ENCODE results near the gene IQSEC1. TPM values are rescaled to one million over a fixed set of nuclear protein-coding genes. Genes with fewer than 3 reads are reported as not detected.
A peak's percentile ranks its signal among the peaks of the same experiment; 100 is the strongest.

IQSEC1 gene
- total RNA-seq, 4 donors from 2014 or later = 13.7 to 59.4 (median 35.5) TPM

DNA sequence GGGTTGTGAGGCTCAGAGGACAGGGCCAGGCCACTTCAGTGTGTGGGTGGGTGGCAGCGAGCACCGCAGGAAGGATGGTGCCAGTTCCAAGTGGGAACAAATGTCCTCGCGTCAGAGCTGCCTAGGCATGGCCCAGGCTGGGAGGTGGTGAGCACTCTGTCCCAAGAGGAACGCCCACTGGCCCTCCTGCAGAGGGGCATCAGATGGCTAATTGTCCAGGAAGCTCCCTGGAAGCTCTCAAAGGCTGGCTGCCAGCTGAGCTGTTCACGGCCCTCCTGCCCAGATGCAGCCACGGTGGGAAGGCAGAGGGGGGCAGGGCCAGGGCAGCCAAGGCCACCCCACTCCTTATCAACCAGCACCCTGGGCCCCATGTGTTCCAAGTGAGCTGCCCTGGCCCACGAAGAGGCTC lies 55.2 kb downstream of the IQSEC1 start:
- no peak for TF ChIP-seq POLR2A (IDR thresholded peaks at IDR 0.05)
- TF ChIP-seq, protein P1, sequence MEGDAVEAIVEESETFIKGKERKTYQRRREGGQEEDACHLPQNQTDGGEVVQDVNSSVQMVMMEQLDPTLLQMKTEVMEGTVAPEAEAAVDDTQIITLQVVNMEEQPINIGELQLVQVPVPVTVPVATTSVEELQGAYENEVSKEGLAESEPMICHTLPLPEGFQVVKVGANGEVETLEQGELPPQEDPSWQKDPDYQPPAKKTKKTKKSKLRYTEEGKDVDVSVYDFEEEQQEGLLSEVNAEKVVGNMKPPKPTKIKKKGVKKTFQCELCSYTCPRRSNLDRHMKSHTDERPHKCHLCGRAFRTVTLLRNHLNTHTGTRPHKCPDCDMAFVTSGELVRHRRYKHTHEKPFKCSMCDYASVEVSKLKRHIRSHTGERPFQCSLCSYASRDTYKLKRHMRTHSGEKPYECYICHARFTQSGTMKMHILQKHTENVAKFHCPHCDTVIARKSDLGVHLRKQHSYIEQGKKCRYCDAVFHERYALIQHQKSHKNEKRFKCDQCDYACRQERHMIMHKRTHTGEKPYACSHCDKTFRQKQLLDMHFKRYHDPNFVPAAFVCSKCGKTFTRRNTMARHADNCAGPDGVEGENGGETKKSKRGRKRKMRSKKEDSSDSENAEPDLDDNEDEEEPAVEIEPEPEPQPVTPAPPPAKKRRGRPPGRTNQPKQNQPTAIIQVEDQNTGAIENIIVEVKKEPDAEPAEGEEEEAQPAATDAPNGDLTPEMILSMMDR (IDR thresholded peaks at IDR 0.05) = no peak
- Histone ChIP-seq H3K4me3 (no peak overlapping the region), H3K36me3 (no peaks in the 10 kb centered on the region), H3K27me3 (no peaks in the 10 kb centered on the region), H3K4me1 (peaks cover 0 to 41% (median 28%) of the 10 kb centered on the region in 4 donors), H3K27ac (peak overlapping the region in 1 of 4 donors; percentile 95), H3K9me3 (no peaks in the 10 kb centered on the region)
- peak in 1 of 3 donors; percentile 44 for DNase-seq

DNA sequence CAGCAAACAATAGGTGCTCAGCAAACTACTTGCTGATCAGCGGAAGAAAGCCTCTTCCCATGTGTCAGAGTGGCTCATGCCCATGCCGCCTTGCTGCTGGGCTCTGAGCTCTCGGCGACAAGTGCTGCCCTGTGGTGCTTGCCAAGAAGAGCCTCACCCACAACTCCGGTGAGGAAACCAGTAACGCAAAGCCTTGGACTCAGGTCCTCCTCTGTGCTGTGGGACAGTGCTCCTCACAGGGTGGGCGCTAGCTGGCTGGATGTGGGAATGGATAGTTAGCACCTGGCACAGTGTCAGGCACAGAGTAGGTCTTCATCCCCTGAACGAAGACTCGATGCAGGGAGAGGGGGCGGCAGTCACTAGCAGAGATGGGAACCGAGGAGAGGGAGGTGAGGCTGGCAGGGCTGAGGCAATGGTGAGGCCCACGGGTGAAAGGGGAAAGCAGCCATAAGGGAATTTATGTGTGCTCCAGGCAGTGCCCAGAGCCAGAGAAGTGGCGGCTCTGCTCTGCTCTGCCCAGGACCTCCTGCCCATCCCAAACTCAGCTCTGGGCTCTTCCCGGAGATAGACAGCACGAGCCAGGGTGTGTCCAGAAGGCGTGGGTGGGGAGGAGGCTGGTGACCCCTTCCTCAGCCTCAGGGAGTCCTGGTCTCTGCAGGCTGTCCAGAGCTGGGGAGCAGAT lies 55.7 kb downstream of the IQSEC1 start:
- peak in 1 of 3 donors; percentile 37 for DNase-seq
- no peaks in the 10 kb centered on the region for H3K36me3 ChIP-seq
- no peak overlapping the region for H3K4me3 ChIP-seq
- H3K4me1 ChIP-seq = peaks cover 0 to 44% (median 30%) of the 10 kb centered on the region in 4 donors
- peak overlapping the region in 3 of 4 donors; percentile 88 to 95 (median 95) for H3K27ac ChIP-seq
- no peaks in the 10 kb centered on the region for H3K27me3 ChIP-seq
- H3K9me3 ChIP-seq = no peaks in the 10 kb centered on the region
- TF ChIP-seq, protein P1 (IDR thresholded peaks at IDR 0.05) = no peak

DNA sequence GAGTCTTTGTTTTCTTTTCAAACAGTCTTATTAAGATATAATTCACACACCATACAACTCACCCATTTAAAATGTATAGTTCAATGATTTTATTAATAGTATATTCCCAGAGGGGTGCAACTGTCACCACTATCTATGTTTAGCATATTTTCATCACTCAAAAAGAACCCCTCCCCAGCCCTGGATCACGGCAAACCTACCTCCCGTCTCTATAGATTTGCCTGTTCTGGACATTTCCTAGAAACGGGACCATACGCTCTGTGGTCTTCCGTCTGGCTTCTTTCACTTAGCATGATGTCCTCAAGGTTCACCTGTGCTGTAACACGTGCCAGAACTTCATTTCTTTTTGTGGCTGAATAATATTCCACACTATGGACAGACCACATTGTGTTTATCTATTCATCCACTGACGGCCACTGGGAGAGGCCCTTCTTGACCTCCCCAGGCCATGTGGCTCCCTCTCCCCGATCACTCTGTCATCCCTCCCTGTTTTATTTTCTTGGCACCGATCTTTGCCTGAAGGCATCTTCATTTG lies 56.4 kb downstream of the IQSEC1 start:
- Histone ChIP-seq H3K4me1 (peaks cover 0 to 50% (median 32%) of the 10 kb centered on the region in 4 donors), H3K36me3 (no peaks in the 10 kb centered on the region), H3K27me3 (no peaks in the 10 kb centered on the region), H3K4me3 (peak overlapping the region in 1 of 4 donors; percentile 33), H3K27ac (peak overlapping the region; percentile 76 to 95 (median 92)), H3K9me3 (no peaks in the 10 kb centered on the region)
- TF ChIP-seq, protein P1 (IDR thresholded peaks at IDR 0.05) = no peak
- TF ChIP-seq POLR2A (IDR thresholded peaks at IDR 0.05) = no peak
- peak in 1 of 3 donors; percentile 2 for DNase-seq

DNA sequence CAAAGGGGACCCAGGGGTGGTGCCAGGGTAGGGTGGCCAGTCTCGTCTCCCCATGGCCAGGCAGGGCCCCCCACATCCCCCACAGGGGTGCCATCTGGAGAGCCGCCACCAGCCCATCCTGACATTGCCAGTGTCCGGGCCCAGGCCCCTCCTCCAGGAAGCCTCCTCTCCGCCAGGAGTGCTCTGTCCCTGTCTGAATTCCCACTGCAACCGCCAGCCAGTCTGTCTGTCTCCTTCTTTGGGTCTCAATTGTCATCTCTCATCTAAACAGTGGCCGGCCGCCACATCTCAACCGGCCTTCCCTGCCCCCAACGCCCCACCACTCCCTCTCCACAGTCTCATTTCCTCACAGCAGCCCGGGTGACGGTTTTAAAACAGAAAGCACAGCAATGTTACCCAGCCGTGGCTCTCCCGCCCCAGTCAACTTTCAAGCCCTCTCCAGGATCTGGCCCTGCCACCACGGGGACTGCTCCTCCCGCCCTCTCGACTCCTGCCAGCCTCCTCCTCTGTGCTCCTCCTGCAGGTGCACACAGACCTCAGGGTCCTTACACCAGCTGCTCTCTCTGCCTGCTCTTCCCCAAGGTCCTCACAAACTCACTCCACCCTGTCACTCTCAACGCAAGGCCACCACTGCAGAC lies 57.0 kb downstream of the IQSEC1 start:
- Histone ChIP-seq H3K4me3 (peak overlapping the region; percentile 15 to 38 (median 34)), H3K27me3 (no peaks in the 10 kb centered on the region), H3K4me1 (peaks cover 0 to 54% (median 33%) of the 10 kb centered on the region in 4 donors), H3K9me3 (no peaks in the 10 kb centered on the region), H3K27ac (peak overlapping the region; percentile 76 to 95 (median 92)), H3K36me3 (no peaks in the 10 kb centered on the region)
- peak in 1 of 2 donors; percentile 14 for TF ChIP-seq POLR2A (IDR thresholded peaks at IDR 0.05)
- TF ChIP-seq, protein P1 (IDR thresholded peaks at IDR 0.05) = no peak
- DNase-seq = peak; percentile 56 to 90 (median 86)

DNA sequence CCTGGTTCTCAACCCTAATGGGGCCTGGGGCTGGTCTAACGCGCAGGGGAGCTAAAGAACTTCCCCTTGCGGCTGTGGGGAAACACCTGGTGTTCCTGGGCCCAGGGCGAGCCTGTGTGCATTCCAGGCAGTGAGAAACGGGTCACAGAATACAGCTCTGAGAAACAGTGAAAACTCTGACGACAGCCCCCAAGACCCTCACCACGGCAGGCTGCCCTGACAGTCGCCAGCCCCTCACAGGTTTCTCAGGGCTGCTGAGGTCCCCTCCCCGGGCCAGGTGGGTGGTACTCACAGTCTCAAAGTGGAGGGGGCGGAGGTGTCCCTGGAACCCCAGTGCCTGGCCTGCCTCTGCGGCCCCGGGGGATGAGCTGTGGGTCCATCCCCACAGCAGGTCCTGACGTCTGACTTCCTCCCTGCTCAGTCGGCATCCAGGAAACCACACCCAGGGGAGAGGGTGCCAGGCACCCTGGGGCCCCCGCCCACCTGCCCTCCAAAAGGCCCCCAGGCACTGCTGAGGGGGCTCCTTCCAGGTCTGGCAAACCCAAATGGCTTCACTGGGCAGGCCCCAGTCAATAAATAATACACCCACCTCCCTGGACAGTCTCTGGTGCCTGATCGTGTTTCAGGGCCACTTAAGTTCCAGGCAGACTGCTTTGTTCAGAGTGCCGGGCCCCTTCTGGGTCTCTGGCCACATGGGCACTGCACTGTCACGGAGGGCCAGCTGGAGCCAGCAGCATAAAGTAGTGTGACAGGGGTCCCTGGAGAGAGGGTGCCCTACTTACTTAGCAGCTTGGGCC lies 57.7 kb downstream of the IQSEC1 start:
- Histone ChIP-seq H3K4me3 (peak overlapping the region; percentile 15 to 38 (median 34)), H3K27me3 (no peaks in the 10 kb centered on the region), H3K9me3 (no peaks in the 10 kb centered on the region), H3K36me3 (no peaks in the 10 kb centered on the region), H3K4me1 (peaks cover 0 to 59% (median 38%) of the 10 kb centered on the region in 4 donors), H3K27ac (peak overlapping the region; percentile 76 to 95 (median 92))
- TF ChIP-seq POLR2A (IDR thresholded peaks at IDR 0.05) = peak in 1 of 2 donors; percentile 36
- TF ChIP-seq, protein P1 (IDR thresholded peaks at IDR 0.05) = no peak
- DNase-seq = peak; percentile 52 to 84 (median 81)

All from Peyer's patch (tissue), 4 donors.